Measurements from ENCODE around the gene VDAC1. TPM values are rescaled to one million over a fixed set of nuclear protein-coding genes. Genes with fewer than 3 reads are reported as not detected.

VDAC1 gene
- total and polyA plus RNA-seq, 2 of the 8 experiments (the other 6 are each of a cell fraction or from before 2014, with no cell fraction given): 111 to 301 TPM

- TF ChIP-seq JUND (IDR thresholded peaks at IDR 0.05; ENCODE audit: low read length) (no peak), KDM4A (IDR thresholded peaks at IDR 0.05; ENCODE audit: low read depth, low read length, severe bottlenecking) (no peak), GABPA (IDR thresholded peaks at IDR 0.05; ENCODE audit: borderline replicate concordance, insufficient read depth, low read length) (no peak), SP4 (IDR thresholded peaks at IDR 0.05; ENCODE audit: low read length) (no peak), KDM1A (IDR thresholded peaks at IDR 0.05; ENCODE audit: borderline replicate concordance, low read length) (no peak), SP1 (IDR thresholded peaks at IDR 0.05; ENCODE audit: low read depth, low read length) (no peak), NRF1 (IDR thresholded peaks at IDR 0.05; ENCODE audit: low read depth, low read length) (no peak), GTF2F1 (IDR thresholded peaks at IDR 0.05; ENCODE audit: borderline replicate concordance, low read depth, low read length) (no peak)
Measured at GRCh38 chr5:134041570-134042411, 37.0 kb upstream of the VDAC1 start (continued).

Data from H1 (cell line).